ENCODE results near the gene BPIFA2. TPM values are rescaled to one million over a fixed set of nuclear protein-coding genes. Genes with fewer than 3 reads are reported as not detected.

BPIFA2 gene
- total RNA-seq, 1 experiment from 2014 or later: not detected

GRCh38 chr20:33169176-33169794 is 1.3 kb downstream of the BPIFA2 start:
- H3K79me2 ChIP-seq (ENCODE audit: insufficient read depth, low read length): no peaks in the 10 kb centered on the region
- H2BK5ac ChIP-seq (ENCODE audit: insufficient read length, low read length): no peak overlapping the region
- Mint-ChIP-seq H3K9me3 (peaks cover 27 to 32% of the 10 kb centered on the region in 2 experiments), H3K27ac (no peak overlapping the region), H3K4me1 (no peaks in the 10 kb centered on the region), H3K36me3 (ENCODE audit: insufficient read depth in 1 of 3, low read depth in 3 of 3) (peaks cover 1 to 8% (median 7%) of the 10 kb centered on the region in 3 experiments; a peak in 5 of 7 replicates), H3K4me3 (no peak overlapping the region), H3K27me3 (ENCODE audit: low read depth) (peaks cover 11% of the 10 kb centered on the region)
- no peak overlapping the region for H3K18ac ChIP-seq (ENCODE audit: insufficient read length, low read depth, low read length)
- H3K9ac ChIP-seq (ENCODE audit: extremely low read depth, insufficient read length, low read length): no peak overlapping the region
- no peak overlapping the region for H2AFZ ChIP-seq (ENCODE audit: low read length)
- H3T11ph ChIP-seq (ENCODE audit: low read length): no peak overlapping the region
- H2BK120ac ChIP-seq (ENCODE audit: low read depth, low read length, poor library complexity, severe bottlenecking): no peak overlapping the region
- H3K79me1 ChIP-seq (ENCODE audit: insufficient read depth, low read depth, low read length, poor library complexity, severe bottlenecking): no peaks in the 10 kb centered on the region
- no peak overlapping the region for H4K8ac ChIP-seq (replicated peaks; ENCODE audit: insufficient read length, low read depth, low read length)
- no peak overlapping the region for H3K27ac ChIP-seq (ENCODE audit: insufficient read length, low read depth, low read length)
- no peak overlapping the region for H2AK5ac ChIP-seq (ENCODE audit: insufficient read length, low read length)
- no peak overlapping the region for H3K56ac ChIP-seq (ENCODE audit: insufficient read length, low read depth, low read length)
- H3K23ac ChIP-seq (ENCODE audit: insufficient read length, low read depth, low read length): no peak overlapping the region
- no peaks in the 10 kb centered on the region for H3K27me3 ChIP-seq (ENCODE audit: insufficient read depth, low read length)
- H4K20me1 ChIP-seq (ENCODE audit: control insufficient read depth, insufficient read depth, insufficient read length): no peaks in the 10 kb centered on the region
- no peak overlapping the region for H4K91ac ChIP-seq (ENCODE audit: insufficient read length, low read depth, low read length)
- no peak overlapping the region for H3K4me2 ChIP-seq (ENCODE audit: insufficient read depth, insufficient read length, low read length)
- H3K4me1 ChIP-seq (ENCODE audit: insufficient read depth, low read length): no peaks in the 10 kb centered on the region
- no CpG with 5 or more reads among the region's 8 CpGs for WGBS (ENCODE audit: extremely low coverage, insufficient read length, low lambda C conversion rate)
- H3K23me2 ChIP-seq (ENCODE audit: insufficient read length, low read depth, low read length, poor library complexity, severe bottlenecking): no peaks in the 10 kb centered on the region
- H3K14ac ChIP-seq (ENCODE audit: insufficient read depth, low read length): no peak overlapping the region
- no peak overlapping the region for H2BK12ac ChIP-seq (ENCODE audit: insufficient read length, low read depth, low read length)
- no peak for DNase-seq
- no peak overlapping the region for H2BK20ac ChIP-seq (ENCODE audit: low read depth, low read length, poor library complexity, severe bottlenecking)
- H3K4ac ChIP-seq (ENCODE audit: low read depth, low read length): no peak overlapping the region
- TF ChIP-seq CTCF (conservative IDR thresholded peaks at IDR 0.05): peak; percentile 91
- H4K5ac ChIP-seq (ENCODE audit: insufficient read length, low read depth, low read length): no peak overlapping the region
- H3K9me3 ChIP-seq (ENCODE audit: control insufficient read depth, low read depth, low read length): no peaks in the 10 kb centered on the region
- H2BK15ac ChIP-seq (ENCODE audit: low read depth, low read length): no peak overlapping the region
